SK-N-SH treated with all-trans-retinoic acid at 6 μM for 48 hours (cell line): ENCODE data around the gene ZBED1.

ENCODE experiments used
- ATAC-seq: fragments of 200-7000 bp; cut with Tn5 transposase; 3 replicates; pipeline ENCODE4 v1.9.1; 2020; ENCODE audit warnings: mild to moderate bottlenecking, moderate library complexity
- ARNTL ChIP-seq: fragments of 450-650 bp; formaldehyde crosslinking; IDR thresholded peaks from 2 replicates; pipeline ENCODE4 v1.5.0; 2020; ENCODE audit warnings: low read depth, mild to moderate bottlenecking, moderate library complexity, borderline replicate concordance
- BACH2 ChIP-seq: fragments of 250-450 bp; sonication (Bioruptor Pico); IDR thresholded peaks from 2 replicates; pipeline ENCODE4 v1.9.0; 2021; ENCODE audit warnings: mild to moderate bottlenecking, borderline replicate concordance
- CREB5 ChIP-seq: fragments of 250-450 bp; sonication (Bioruptor Pico); IDR thresholded peaks from 2 replicates; pipeline ENCODE4 v1.5.1; 2020; ENCODE audit warnings: low read depth, mild to moderate bottlenecking, moderate library complexity
- CSDC2 ChIP-seq: fragments of 250-450 bp; sonication (Bioruptor Pico); IDR thresholded peaks from 2 replicates; pipeline ENCODE4 v1.5.0; 2020; ENCODE audit warnings: mild to moderate bottlenecking, moderate library complexity
- CSRNP3 ChIP-seq: fragments of 250-450 bp; sonication (Bioruptor Pico); IDR thresholded peaks from 2 replicates; pipeline ENCODE4 v1.5.1; 2021; ENCODE audit warnings: mild to moderate bottlenecking, moderate library complexity
- ESRRG ChIP-seq: fragments of 250-450 bp; sonication (Bioruptor Pico); IDR thresholded peaks from 2 replicates; pipeline ENCODE4 v1.6.1; 2021; ENCODE audit warnings: mild to moderate bottlenecking
- GLIS3 ChIP-seq: fragments of 250-450 bp; sonication (Bioruptor Pico); IDR thresholded peaks from 2 replicates; pipeline ENCODE4 v1.5.0; 2020; ENCODE audit warnings: mild to moderate bottlenecking, moderate library complexity
- ISL1 ChIP-seq: fragments of 250-450 bp; sonication (Bioruptor Pico); IDR thresholded peaks from 2 replicates; pipeline ENCODE4 v2.1.2; 2022; ENCODE audit warnings: mild to moderate bottlenecking, moderate library complexity
- OSR1 ChIP-seq: fragments of 250-450 bp; sonication (Bioruptor Pico); IDR thresholded peaks from 2 replicates; pipeline ENCODE4 v1.8.0; 2022; ENCODE audit warnings: moderate library complexity, mild to moderate bottlenecking, inconsistent platforms
- PATZ1 ChIP-seq: fragments of 250-450 bp; sonication (Bioruptor Pico); IDR thresholded peaks from 2 replicates; pipeline ENCODE4 v1.8.0; 2020; ENCODE audit warnings: mild to moderate bottlenecking, moderate library complexity, borderline replicate concordance
- POU6F1 ChIP-seq: fragments of 250-450 bp; sonication (Bioruptor Pico); IDR thresholded peaks from 2 replicates; pipeline ENCODE4 v1.8.0; 2021; ENCODE audit warnings: low read depth, mild to moderate bottlenecking, moderate library complexity, borderline replicate concordance
- PPARA ChIP-seq: fragments of 250-450 bp; sonication (Bioruptor Pico); IDR thresholded peaks from 2 replicates; pipeline ENCODE4 v1.5.0; 2020; ENCODE audit warnings: mild to moderate bottlenecking, borderline replicate concordance
- RARB ChIP-seq: fragments of 250-450 bp; sonication (Bioruptor Pico); IDR thresholded peaks from 2 replicates; pipeline ENCODE4 v1.8.0; 2021; ENCODE audit warnings: mild to moderate bottlenecking, moderate library complexity
- SNAI2 ChIP-seq: fragments of 250-450 bp; sonication (Bioruptor Pico); IDR thresholded peaks from 2 replicates; pipeline ENCODE4 v1.5.0; 2020; ENCODE audit warnings: mild to moderate bottlenecking, moderate library complexity
- TCF4 ChIP-seq: fragments of 250-450 bp; sonication (Bioruptor Pico); IDR thresholded peaks from 2 replicates; pipeline ENCODE4 v1.8.0; 2021; ENCODE audit warnings: mild to moderate bottlenecking, moderate library complexity, borderline replicate concordance
- TSHZ2 ChIP-seq: fragments of 250-450 bp; sonication (Bioruptor Pico); IDR thresholded peaks from 2 replicates; pipeline ENCODE4 v1.5.0; 2020; ENCODE audit warnings: mild to moderate bottlenecking, moderate library complexity
- ZC3H10 ChIP-seq: fragments of 250-450 bp; sonication (Bioruptor Pico); IDR thresholded peaks from 2 replicates; pipeline ENCODE4 v1.5.1; 2021; ENCODE audit warnings: mild to moderate bottlenecking, moderate library complexity
- ZFP3 ChIP-seq: fragments of 250-450 bp; sonication (Bioruptor Pico); IDR thresholded peaks from 2 replicates; pipeline ENCODE4 v1.5.0; 2020; ENCODE audit warnings: mild to moderate bottlenecking, moderate library complexity
- ZFP30 ChIP-seq: fragments of 450-650 bp; formaldehyde crosslinking; IDR thresholded peaks from 2 replicates; pipeline ENCODE4 v1.5.0; 2022; ENCODE audit warnings: mild to moderate bottlenecking, moderate library complexity
- ZNF565 ChIP-seq: fragments of 450-650 bp; formaldehyde crosslinking; conservative IDR thresholded peaks from 2 replicates; pipeline ENCODE4 v1.5.0; 2020; ENCODE audit warnings: low read depth, mild to moderate bottlenecking, moderate library complexity
- ZNF70 ChIP-seq: fragments of 450-650 bp; formaldehyde crosslinking; IDR thresholded peaks from 2 replicates; pipeline ENCODE4 v1.5.0; 2020; ENCODE audit warnings: mild to moderate bottlenecking, moderate library complexity
- ZNF8 ChIP-seq: fragments of 450-650 bp; formaldehyde crosslinking; IDR thresholded peaks from 2 replicates; pipeline ENCODE4 v1.5.0; 2020; ENCODE audit warnings: mild to moderate bottlenecking, moderate library complexity

Gene ZBED1

GRCh38 chrX:2486476-2487133 lies 14.2 kb downstream of the ZBED1 start (continued):
- no peak for TF ChIP-seq ZFP30 (CRISPR knock-in tag)

- ATAC-seq: no peak
- TF ChIP-seq CSRNP3 (CRISPR knock-in tag): no peak
- no peak for TF ChIP-seq GLIS3 (CRISPR knock-in tag)
- no peak for TF ChIP-seq OSR1 (CRISPR knock-in tag)
- no peak for TF ChIP-seq PATZ1 (CRISPR knock-in tag)
- TF ChIP-seq TSHZ2: no peak
- TF ChIP-seq ZNF565 (CRISPR knock-in tag): no peak
- no peak for TF ChIP-seq CSDC2 (CRISPR knock-in tag)
- TF ChIP-seq ZC3H10 (CRISPR knock-in tag): no peak
- no peak for TF ChIP-seq ESRRG
- no peak for TF ChIP-seq ARNTL
- TF ChIP-seq RARB (CRISPR knock-in tag): no peak
- no peak for TF ChIP-seq ZNF70
- no peak for TF ChIP-seq ISL1 (CRISPR knock-in tag)
- TF ChIP-seq PPARA (CRISPR knock-in tag): no peak
- no peak for TF ChIP-seq BACH2 (CRISPR knock-in tag)
- no peak for TF ChIP-seq TCF4 (CRISPR knock-in tag)
- no peak for TF ChIP-seq ZNF8 (CRISPR knock-in tag)
- no peak for TF ChIP-seq CREB5 (CRISPR knock-in tag)
- TF ChIP-seq ZFP3: no peak
- no peak for TF ChIP-seq SNAI2
- TF ChIP-seq, all 23 proteins: peak for 0
Observed at GRCh38 chrX:2485789-2486345, 14.9 kb downstream of the ZBED1 start.

- no peak for TF ChIP-seq TSHZ2
- no peak for TF ChIP-seq OSR1 (CRISPR knock-in tag)
- TF ChIP-seq POU6F1: no peak
- TF ChIP-seq ARNTL: no peak
- no peak for TF ChIP-seq ZNF70
- ATAC-seq: no peak
Observed at GRCh38 chrX:2484721-2485648, 15.8 kb downstream of the ZBED1 start.
